ENCODE data around the gene SGCA. TPM values are rescaled to one million over a fixed set of nuclear protein-coding genes. Genes with fewer than 3 reads are reported as not detected.

SGCA gene
- total and polyA plus RNA-seq, 2 donors (not counting 3 experiments of a cell fraction or from before 2014, with no cell fraction given): not detected

DNA sequence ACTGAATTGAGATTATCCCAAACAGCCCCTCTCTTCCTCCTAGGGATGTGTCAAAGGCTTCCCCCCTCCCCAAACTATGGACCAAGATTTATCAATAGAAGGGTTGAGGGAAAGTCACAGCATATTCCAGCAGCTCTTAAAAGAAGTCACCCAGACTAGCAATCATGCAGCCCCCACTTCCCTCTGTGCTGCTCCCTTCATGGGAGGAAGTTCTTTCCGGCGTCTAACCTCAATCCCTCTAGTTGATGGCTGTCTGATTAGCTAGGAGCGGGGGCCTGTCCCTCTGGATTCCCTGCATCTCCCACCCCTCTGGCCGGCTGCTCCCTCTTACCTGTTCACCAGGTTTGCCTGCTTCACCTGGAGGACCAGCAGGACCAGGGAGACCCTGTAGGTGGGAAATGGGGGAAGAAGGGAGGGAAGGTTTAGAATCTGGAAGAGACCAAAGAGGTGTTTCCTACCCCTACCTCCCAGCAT is 26.4 kb downstream of the SGCA start:
- BruUV-seq (replicated peaks): no TSS peak
- Histone ChIP-seq H3K9ac (replicated peaks; ENCODE audit: extremely low read depth, insufficient read depth, low read length) (no peak overlapping the region), H3K4me3 (replicated peaks in 1 of 3; ENCODE audit: insufficient read depth in 1 of 3, low read depth in 1 of 3, low read length in 3 of 3) (no peak overlapping the region), H3K36me3 (ENCODE audit: control insufficient read depth in 2 of 2, extremely low read depth in 1 of 2, insufficient read depth in 2 of 2, low read length in 2 of 2) (no peaks in the 10 kb centered on the region), H3K4me1 (ENCODE audit: control insufficient read depth, extremely low read depth, insufficient read depth, low read length) (no peaks in the 10 kb centered on the region), H3K4me2 (ENCODE audit: insufficient read depth, low read length) (no peak overlapping the region), H3K79me2 (ENCODE audit: control insufficient read depth, insufficient read depth, low read length) (no peaks in the 10 kb centered on the region), H3K9me1 (replicated peaks; ENCODE audit: control insufficient read depth, extremely low read depth, insufficient read depth, low read length) (no peaks in the 10 kb centered on the region), H2AFZ (ENCODE audit: low read depth, low read length) (no peak overlapping the region), H3K9me3 (replicated peaks; ENCODE audit: control insufficient read depth, insufficient read depth, low read length) (no peaks in the 10 kb centered on the region), H3K27ac (ENCODE audit: insufficient read depth, low read depth, low read length) (no peak overlapping the region), H3K27me3 (ENCODE audit: control insufficient read depth in 2 of 2, insufficient read depth in 2 of 2, low read length in 2 of 2) (no peaks in the 10 kb centered on the region), H4K20me1 (replicated peaks; ENCODE audit: control insufficient read depth, extremely low read depth, insufficient read depth, low read length) (no peaks in the 10 kb centered on the region)
- FAIRE-seq (no peak), DNase-seq (ENCODE audit: low read depth, low spot score) (no peak)
- ChIA-PET POLR2A (no interaction called here), CTCF (interaction anchor here (0.8 to 1.4 kb wide), 2 partner anchors 18 to 23 kb away, joined by 3 to 8 read pairs; no protein-coding TSS in a partner anchor)
- dilution Hi-C loops (cut with MboI; ENCODE audit: extremely low pct_ligation_motif_present, low sequenced_read_pairs) (no loop called here), intact Hi-C loops (cut with micrococcal nuclease) (loop anchor here (2.0 kb wide), 1 partner anchor 13 kb away; no protein-coding TSS in a partner anchor)
- TF ChIP-seq, protein P1, sequence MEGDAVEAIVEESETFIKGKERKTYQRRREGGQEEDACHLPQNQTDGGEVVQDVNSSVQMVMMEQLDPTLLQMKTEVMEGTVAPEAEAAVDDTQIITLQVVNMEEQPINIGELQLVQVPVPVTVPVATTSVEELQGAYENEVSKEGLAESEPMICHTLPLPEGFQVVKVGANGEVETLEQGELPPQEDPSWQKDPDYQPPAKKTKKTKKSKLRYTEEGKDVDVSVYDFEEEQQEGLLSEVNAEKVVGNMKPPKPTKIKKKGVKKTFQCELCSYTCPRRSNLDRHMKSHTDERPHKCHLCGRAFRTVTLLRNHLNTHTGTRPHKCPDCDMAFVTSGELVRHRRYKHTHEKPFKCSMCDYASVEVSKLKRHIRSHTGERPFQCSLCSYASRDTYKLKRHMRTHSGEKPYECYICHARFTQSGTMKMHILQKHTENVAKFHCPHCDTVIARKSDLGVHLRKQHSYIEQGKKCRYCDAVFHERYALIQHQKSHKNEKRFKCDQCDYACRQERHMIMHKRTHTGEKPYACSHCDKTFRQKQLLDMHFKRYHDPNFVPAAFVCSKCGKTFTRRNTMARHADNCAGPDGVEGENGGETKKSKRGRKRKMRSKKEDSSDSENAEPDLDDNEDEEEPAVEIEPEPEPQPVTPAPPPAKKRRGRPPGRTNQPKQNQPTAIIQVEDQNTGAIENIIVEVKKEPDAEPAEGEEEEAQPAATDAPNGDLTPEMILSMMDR (IDR thresholded peaks at IDR 0.05; ENCODE audit: extremely low read depth in 1 of 2, insufficient read depth in 1 of 2, low read depth in 1 of 2, low read length in 2 of 2): no peak
- no peak for TF ChIP-seq POLR2A (IDR thresholded peaks at IDR 0.05; ENCODE audit: low read depth, low read length)
- no peak for TF ChIP-seq GATA2 (IDR thresholded peaks at IDR 0.05; ENCODE audit: insufficient read depth, insufficient read length, low read depth, low read length)
- TF ChIP-seq, protein P2, sequence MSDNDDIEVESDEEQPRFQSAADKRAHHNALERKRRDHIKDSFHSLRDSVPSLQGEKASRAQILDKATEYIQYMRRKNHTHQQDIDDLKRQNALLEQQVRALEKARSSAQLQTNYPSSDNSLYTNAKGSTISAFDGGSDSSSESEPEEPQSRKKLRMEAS (IDR thresholded peaks at IDR 0.05; ENCODE audit: insufficient read depth, insufficient read length): no peak
- TF ChIP-seq EZH2 (IDR thresholded peaks at IDR 0.05; ENCODE audit: borderline replicate concordance, low read depth, low read length, severe bottlenecking): no peak
- TF ChIP-seq POLR2AphosphoS5 (IDR thresholded peaks at IDR 0.05; ENCODE audit: insufficient read depth, low read depth, low read length): no peak
- TF ChIP-seq JUN (IDR thresholded peaks at IDR 0.05; ENCODE audit: borderline replicate concordance, insufficient read depth, insufficient read length, low read depth): no peak
- TF ChIP-seq MYC (IDR thresholded peaks at IDR 0.05; ENCODE audit: low read depth, low read length): no peak
- no peak for TF ChIP-seq FOS (IDR thresholded peaks at IDR 0.05; ENCODE audit: borderline replicate concordance, insufficient read depth, low read length)

All from endothelial cell of umbilical vein (primary cell).